Hepatocyte (in vitro differentiated cells): ENCODE data around the gene SERPINB6. TPM values are rescaled to one million over a fixed set of nuclear protein-coding genes. Genes with fewer than 3 reads are reported as not detected.
A peak's percentile ranks its signal among the peaks of the same experiment; 100 is the strongest.
"Not testable (repeated sequence)": the region's sequence is repeated elsewhere in the genome, so short reads cannot be mapped to it uniquely, and the experiment has no call there.

ENCODE experiments used
- DNase-seq: peaks from one replicate; pipeline ENCODE4 v3.0.0-alpha.2; 2016; ENCODE audit warnings: low spot score
- H2AFZ ChIP-seq: fragments of 200-600 bp; sonication (generic); 2 replicates; pipeline ENCODE4 v1.6.0; 2016; ENCODE audit warnings: antibody characterized with exemption, mild to moderate bottlenecking
- H3K27ac ChIP-seq: fragments of 200-600 bp; sonication (generic); 2 replicates; pipeline ENCODE4 v1.5.1; 2016; ENCODE audit warnings: mild to moderate bottlenecking
- H3K27me3 ChIP-seq: fragments of 200-600 bp; sonication (generic); 2 replicates; pipeline ENCODE4 v1.6.1; 2016
- H3K36me3 ChIP-seq: fragments of 200-600 bp; sonication (generic); replicated peaks from 2 replicates; pipeline ENCODE4 v1.5.1; 2016; ENCODE audit warnings: low read depth; ENCODE audit not compliant: insufficient read depth
- H3K4me1 ChIP-seq: fragments of 200-600 bp; sonication (generic); 2 replicates; pipeline ENCODE4 v1.5.1; 2016; ENCODE audit warnings: mild to moderate bottlenecking, moderate library complexity; ENCODE audit not compliant: insufficient read depth
- H3K4me2 ChIP-seq: fragments of 200-600 bp; sonication (generic); 2 replicates; pipeline ENCODE4 v1.6.0; 2016
- H3K4me3 ChIP-seq: fragments of 200-600 bp; sonication (generic); 2 replicates; pipeline ENCODE4 v1.5.1; 2016; ENCODE audit warnings: mild to moderate bottlenecking
- H3K79me2 ChIP-seq: fragments of 200-600 bp; sonication (generic); 2 replicates; pipeline ENCODE4 v1.6.0; 2017; ENCODE audit warnings: mild to moderate bottlenecking
- H3K9me2 ChIP-seq: fragments of 200-600 bp; sonication (generic); replicated peaks from 2 replicates; pipeline ENCODE4 v1.6.0; 2017; ENCODE audit warnings: mild to moderate bottlenecking; ENCODE audit not compliant: insufficient read depth
- H3K9me3 ChIP-seq: fragments of 200-600 bp; sonication (generic); 2 replicates; pipeline ENCODE4 v1.5.1; 2016; ENCODE audit warnings: low read depth, mild to moderate bottlenecking
- H4K20me1 ChIP-seq: fragments of 200-600 bp; sonication (generic); 2 replicates; pipeline ENCODE4 v1.6.0; 2016; ENCODE audit warnings: mild to moderate bottlenecking; ENCODE audit not compliant: insufficient read depth, poor library complexity, severe bottlenecking
- EZH2 ChIP-seq: fragments of 200-600 bp; sonication (generic); IDR thresholded peaks from 2 replicates; pipeline ENCODE4 v1.6.1; 2016; ENCODE audit warnings: antibody characterized with exemption, mild to moderate bottlenecking, borderline replicate concordance
- EZH2phosphoT487 ChIP-seq: fragments of 200-600 bp; sonication (generic); IDR thresholded peaks from one replicate; pipeline ENCODE4 v1.6.1; 2018; ENCODE audit warnings: antibody characterized with exemption, mild to moderate bottlenecking, low read depth, moderate library complexity; ENCODE audit not compliant: unreplicated experiment, severe bottlenecking
- WGBS: methylation state at CpG from one replicate; pipeline ENCODE4 v1.1.6; 2016; ENCODE audit warnings: low lambda C conversion rate; ENCODE audit errors: missing lambda C conversion rate; 5-methylcytosine and 5-hydroxymethylcytosine counted together
- polyA plus RNA-seq: library from polyadenylated mRNA; unstranded; fragments of >200 nt; fragmentation: Nextera tagmentation; extraction: Ambion mirVana; gene quantifications from 2 replicates; pipeline ENCODE4 v1.2.1, GENCODE V29; 2016
- total RNA-seq: library from RNA; depleted of rRNA; stranded (reverse); fragments of >200 nt; gene quantifications from 2 replicates; pipeline ENCODE4 v1.2.3, GENCODE V29; 2014
- TF ChIP-seq, protein P1 (sequence below): fragments of 200-600 bp; sonication (generic); IDR thresholded peaks from 2 replicates; pipeline ENCODE4 v1.5.1; 2016; ENCODE audit warnings: antibody characterized with exemption, mild to moderate bottlenecking; ENCODE audit not compliant: poor library complexity

SERPINB6 gene
- total and polyA plus RNA-seq, 2 experiments from 2014 or later, result 87.9 to 109 TPM

GRCh38 chr6:2935566-2936291 lies 35.6 kb downstream of the SERPINB6 start:
- DNase-seq, result no peak
- H3K4me3 ChIP-seq, result no peak overlapping the region
- H3K27me3 ChIP-seq, result no peaks in the 10 kb centered on the region
- no peak overlapping the region for H3K4me2 ChIP-seq
- no peaks in the 10 kb centered on the region for H4K20me1 ChIP-seq
- WGBS, result 96% methylated on average over 40 of the region's 44 CpGs
- no peaks in the 10 kb centered on the region for H3K36me3 ChIP-seq
- TF ChIP-seq EZH2phosphoT487 (no peak), EZH2 (no peak)
- TF ChIP-seq, protein P1, sequence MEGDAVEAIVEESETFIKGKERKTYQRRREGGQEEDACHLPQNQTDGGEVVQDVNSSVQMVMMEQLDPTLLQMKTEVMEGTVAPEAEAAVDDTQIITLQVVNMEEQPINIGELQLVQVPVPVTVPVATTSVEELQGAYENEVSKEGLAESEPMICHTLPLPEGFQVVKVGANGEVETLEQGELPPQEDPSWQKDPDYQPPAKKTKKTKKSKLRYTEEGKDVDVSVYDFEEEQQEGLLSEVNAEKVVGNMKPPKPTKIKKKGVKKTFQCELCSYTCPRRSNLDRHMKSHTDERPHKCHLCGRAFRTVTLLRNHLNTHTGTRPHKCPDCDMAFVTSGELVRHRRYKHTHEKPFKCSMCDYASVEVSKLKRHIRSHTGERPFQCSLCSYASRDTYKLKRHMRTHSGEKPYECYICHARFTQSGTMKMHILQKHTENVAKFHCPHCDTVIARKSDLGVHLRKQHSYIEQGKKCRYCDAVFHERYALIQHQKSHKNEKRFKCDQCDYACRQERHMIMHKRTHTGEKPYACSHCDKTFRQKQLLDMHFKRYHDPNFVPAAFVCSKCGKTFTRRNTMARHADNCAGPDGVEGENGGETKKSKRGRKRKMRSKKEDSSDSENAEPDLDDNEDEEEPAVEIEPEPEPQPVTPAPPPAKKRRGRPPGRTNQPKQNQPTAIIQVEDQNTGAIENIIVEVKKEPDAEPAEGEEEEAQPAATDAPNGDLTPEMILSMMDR, result no peak
- H3K4me1 ChIP-seq, result no peaks in the 10 kb centered on the region
- H3K9me3 ChIP-seq, result no peaks in the 10 kb centered on the region
- H2AFZ ChIP-seq, result no peak overlapping the region
- no peak overlapping the region for H3K27ac ChIP-seq
- no peaks in the 10 kb centered on the region for H3K79me2 ChIP-seq
- no peaks in the 10 kb centered on the region for H3K9me2 ChIP-seq

DNA sequence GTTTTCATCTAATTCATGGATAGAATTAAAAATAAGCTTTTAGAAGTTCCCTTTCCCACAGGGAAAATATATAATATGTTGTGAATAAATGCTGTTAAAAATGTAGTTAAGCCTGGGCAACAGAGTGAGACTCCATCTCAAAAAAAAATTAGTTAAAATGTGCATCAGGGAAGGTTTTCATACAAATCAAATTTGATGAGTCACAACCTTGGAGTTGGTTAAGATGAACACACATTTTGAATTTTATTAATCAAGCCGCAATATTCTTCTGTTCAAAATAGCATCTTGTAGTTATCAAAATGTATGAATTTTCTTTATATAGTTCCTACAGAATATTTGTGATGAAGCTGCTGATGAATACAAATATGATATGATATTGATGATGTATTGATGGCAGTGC lies 37.3 kb downstream of the SERPINB6 start:
- DNase-seq, result no peak
- H3K9me2 ChIP-seq, result no peaks in the 10 kb centered on the region
- H3K36me3 ChIP-seq, result no peaks in the 10 kb centered on the region
- H3K4me3 ChIP-seq, result no peak overlapping the region
- H3K4me1 ChIP-seq, result no peaks in the 10 kb centered on the region
- no peaks in the 10 kb centered on the region for H3K79me2 ChIP-seq
- TF ChIP-seq EZH2 (no peak), EZH2phosphoT487 (no peak)
- TF ChIP-seq, protein P1, result no peak
- no peak overlapping the region for H3K4me2 ChIP-seq
- H4K20me1 ChIP-seq, result no peaks in the 10 kb centered on the region
- no peak overlapping the region for H3K27ac ChIP-seq
- H3K9me3 ChIP-seq, result no peaks in the 10 kb centered on the region
- WGBS, result 100% methylated on average over 1 of the region's 1 CpG
- no peak overlapping the region for H2AFZ ChIP-seq
- no peaks in the 10 kb centered on the region for H3K27me3 ChIP-seq

- not testable (repeated sequence) for H3K27me3 ChIP-seq, H4K20me1 ChIP-seq, DNase-seq, H3K27ac ChIP-seq, H3K4me2 ChIP-seq, H3K36me3 ChIP-seq, H3K79me2 ChIP-seq, H3K9me2 ChIP-seq, H2AFZ ChIP-seq, H3K4me3 ChIP-seq, H3K4me1 ChIP-seq, H3K9me3 ChIP-seq
- WGBS, result 81% methylated on average over 11 of the region's 11 CpGs
These were observed 38.5 kb downstream of the SERPINB6 start for GRCh38 chr6:2932911-2933310.

- peak; percentile 87 for DNase-seq
- no peaks in the 10 kb centered on the region for H3K4me1 ChIP-seq
- H3K9me3 ChIP-seq, result no peaks in the 10 kb centered on the region
- no peaks in the 10 kb centered on the region for H3K27me3 ChIP-seq
- H3K9me2 ChIP-seq, result no peaks in the 10 kb centered on the region
- H3K79me2 ChIP-seq, result no peaks in the 10 kb centered on the region
- no peak overlapping the region for H2AFZ ChIP-seq
- H3K4me2 ChIP-seq, result peak overlapping the region; percentile 72
- no peak overlapping the region for H3K4me3 ChIP-seq
- 22% methylated on average over 11 of the region's 11 CpGs for WGBS
- no peaks in the 10 kb centered on the region for H4K20me1 ChIP-seq
- no peak overlapping the region for H3K27ac ChIP-seq
- no peaks in the 10 kb centered on the region for H3K36me3 ChIP-seq
- TF ChIP-seq EZH2phosphoT487 (no peak), EZH2 (no peak)
- TF ChIP-seq, protein P1, result peak; percentile 89
These were observed 39.2 kb downstream of the SERPINB6 start for GRCh38 chr6:2931970-2932748.
